MCF 10A (cell line): ENCODE data around the gene FXYD6. TPM values are rescaled to one million over a fixed set of nuclear protein-coding genes. Genes with fewer than 3 reads are reported as not detected.

Experiments
- BruUV-seq: library from RNA; stranded (reverse); fragments of 400-500 nt; replicated peaks from 2 replicates; lab custom pipeline; 2021; lab: Mats Ljungman, UMichigan
- CTCF ChIA-PET: fragments of 300-600 bp; sonication (Branson Sonifier 250); formaldehyde crosslinking; extraction: SDS; loops from one replicate; lab custom pipeline; 2021; ENCODE audit warnings: antibody characterized with exemption, inconsistent platforms; lab: Yijun Ruan, JAX
- POLR2A ChIA-PET: fragments of 300-600, 350-650 bp; sonication (Branson Sonifier 250); formaldehyde crosslinking; extraction: SDS; loops from one replicate; lab custom pipeline; 2020; ENCODE audit warnings: antibody characterized with exemption, inconsistent platforms; lab: Yijun Ruan, JAX
- DNase-seq: peaks from one replicate; pipeline ENCODE4 v3.0.0-alpha.2; 2018; ENCODE audit not compliant: unreplicated experiment
- H3K27ac Mint-ChIP-seq: one replicate; pipeline ENCODE4 v1.8.0; 2022; ENCODE audit warnings: mild to moderate bottlenecking, low read depth, mixed read lengths; ENCODE audit not compliant: unreplicated experiment
- H3K27me3 Mint-ChIP-seq: one replicate; pipeline ENCODE4 v1.8.0; 2022; ENCODE audit warnings: mixed read lengths; ENCODE audit not compliant: insufficient read depth, unreplicated experiment
- H3K36me3 Mint-ChIP-seq: one replicate; pipeline ENCODE4 v1.8.0; 2022; ENCODE audit warnings: mild to moderate bottlenecking, moderate library complexity, mixed read lengths; ENCODE audit not compliant: insufficient read depth, unreplicated experiment
- H3K4me1 Mint-ChIP-seq: one replicate; pipeline ENCODE4 v1.8.0; 2022; ENCODE audit warnings: mixed read lengths; ENCODE audit not compliant: insufficient read depth, unreplicated experiment
- H3K4me3 Mint-ChIP-seq: one replicate; pipeline ENCODE4 v1.8.0; 2022; ENCODE audit warnings: mild to moderate bottlenecking, moderate library complexity, mixed read lengths; ENCODE audit not compliant: unreplicated experiment
- H3K9me3 Mint-ChIP-seq: one replicate; pipeline ENCODE4 v1.8.0; 2022; ENCODE audit warnings: mixed read lengths; ENCODE audit not compliant: unreplicated experiment
- intact Hi-C: fragments of 100-400 bp; cut with micrococcal nuclease; formaldehyde crosslinking; loops from 2 replicates; pipeline ENCODE4 v1.14.1; 2022
- total RNA-seq: library from RNA; stranded (reverse); gene quantifications from 2 replicates; pipeline ENCODE4 v1.2.3, GENCODE V29; 2022
- TF ChIP-seq, protein P1 (sequence below): fragments of 200-600 bp; IDR thresholded peaks from one replicate; pipeline ENCODE4 v1.8.0; 2022; ENCODE audit warnings: antibody characterized with exemption, mild to moderate bottlenecking; ENCODE audit not compliant: unreplicated experiment

Gene FXYD6
- total RNA-seq, 1 experiment from 2014 or later, result not detected

GRCh38 chr11:117923773-117924172, 47.3 kb upstream of the FXYD6 start:
- no peak overlapping the region for H3K27ac Mint-ChIP-seq
- ChIA-PET POLR2A (no interaction called here), CTCF (no interaction called here)
- no peak overlapping the region for H3K4me3 Mint-ChIP-seq
- TF ChIP-seq, protein P1, sequence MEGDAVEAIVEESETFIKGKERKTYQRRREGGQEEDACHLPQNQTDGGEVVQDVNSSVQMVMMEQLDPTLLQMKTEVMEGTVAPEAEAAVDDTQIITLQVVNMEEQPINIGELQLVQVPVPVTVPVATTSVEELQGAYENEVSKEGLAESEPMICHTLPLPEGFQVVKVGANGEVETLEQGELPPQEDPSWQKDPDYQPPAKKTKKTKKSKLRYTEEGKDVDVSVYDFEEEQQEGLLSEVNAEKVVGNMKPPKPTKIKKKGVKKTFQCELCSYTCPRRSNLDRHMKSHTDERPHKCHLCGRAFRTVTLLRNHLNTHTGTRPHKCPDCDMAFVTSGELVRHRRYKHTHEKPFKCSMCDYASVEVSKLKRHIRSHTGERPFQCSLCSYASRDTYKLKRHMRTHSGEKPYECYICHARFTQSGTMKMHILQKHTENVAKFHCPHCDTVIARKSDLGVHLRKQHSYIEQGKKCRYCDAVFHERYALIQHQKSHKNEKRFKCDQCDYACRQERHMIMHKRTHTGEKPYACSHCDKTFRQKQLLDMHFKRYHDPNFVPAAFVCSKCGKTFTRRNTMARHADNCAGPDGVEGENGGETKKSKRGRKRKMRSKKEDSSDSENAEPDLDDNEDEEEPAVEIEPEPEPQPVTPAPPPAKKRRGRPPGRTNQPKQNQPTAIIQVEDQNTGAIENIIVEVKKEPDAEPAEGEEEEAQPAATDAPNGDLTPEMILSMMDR, result no peak
- no peaks in the 10 kb centered on the region for H3K9me3 Mint-ChIP-seq
- peaks cover 24% of the 10 kb centered on the region for H3K27me3 Mint-ChIP-seq
- H3K4me1 Mint-ChIP-seq, result no peaks in the 10 kb centered on the region
- intact Hi-C loops, result no loop called here
- no peak for DNase-seq
- BruUV-seq, result no TSS peak
- no peaks in the 10 kb centered on the region for H3K36me3 Mint-ChIP-seq

- H3K4me1 Mint-ChIP-seq, result no peaks in the 10 kb centered on the region
- ChIA-PET POLR2A (no interaction called here), CTCF (interaction anchor here (0.6 kb wide), 1 partner anchor 576 kb away, joined by 3 read pairs; no protein-coding TSS in a partner anchor)
- no peak overlapping the region for H3K27ac Mint-ChIP-seq
- no TSS peak for BruUV-seq
- intact Hi-C loops, result no loop called here
- H3K27me3 Mint-ChIP-seq, result peaks cover 19% of the 10 kb centered on the region
- no peaks in the 10 kb centered on the region for H3K36me3 Mint-ChIP-seq
- no peaks in the 10 kb centered on the region for H3K9me3 Mint-ChIP-seq
- H3K4me3 Mint-ChIP-seq, result no peak overlapping the region
- DNase-seq, result no peak
- TF ChIP-seq, protein P1, result no peak
Observed at GRCh38 chr11:117923275-117923674, 46.8 kb upstream of the FXYD6 start.

DNA sequence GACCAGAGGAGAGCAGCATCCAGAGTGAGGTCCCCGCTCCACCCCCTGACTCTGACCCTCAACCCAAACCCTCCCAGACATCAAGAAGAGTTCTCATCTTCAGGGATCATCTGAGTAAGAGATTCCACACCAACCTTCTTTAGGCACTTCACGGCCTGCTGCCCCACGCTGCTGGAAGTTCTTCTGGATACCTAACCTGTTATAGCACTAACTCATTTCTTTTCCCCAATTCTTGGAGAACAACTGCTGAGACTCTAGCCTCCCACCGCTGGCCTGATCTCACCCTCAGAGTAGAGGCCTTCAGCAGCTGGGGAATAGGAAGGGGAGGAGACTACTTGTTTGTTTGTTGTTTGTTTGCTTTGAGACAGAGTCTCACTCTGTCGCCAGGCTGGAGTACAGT, 45.4 kb upstream of the FXYD6 start:
- DNase-seq, result no peak
- BruUV-seq, result no TSS peak
- Mint-ChIP-seq H3K36me3 (no peaks in the 10 kb centered on the region), H3K4me1 (no peaks in the 10 kb centered on the region), H3K27me3 (peaks cover 5% of the 10 kb centered on the region), H3K4me3 (no peak overlapping the region), H3K27ac (no peak overlapping the region), H3K9me3 (no peaks in the 10 kb centered on the region)
- TF ChIP-seq, protein P1, result no peak
- POLR2A ChIA-PET, result no interaction called here
- intact Hi-C loops, result no loop called here
- CTCF ChIA-PET, result interaction anchor here (0.7 kb wide), 1 partner anchor 25 kb away, joined by 3 read pairs; no protein-coding TSS in a partner anchor

DNA sequence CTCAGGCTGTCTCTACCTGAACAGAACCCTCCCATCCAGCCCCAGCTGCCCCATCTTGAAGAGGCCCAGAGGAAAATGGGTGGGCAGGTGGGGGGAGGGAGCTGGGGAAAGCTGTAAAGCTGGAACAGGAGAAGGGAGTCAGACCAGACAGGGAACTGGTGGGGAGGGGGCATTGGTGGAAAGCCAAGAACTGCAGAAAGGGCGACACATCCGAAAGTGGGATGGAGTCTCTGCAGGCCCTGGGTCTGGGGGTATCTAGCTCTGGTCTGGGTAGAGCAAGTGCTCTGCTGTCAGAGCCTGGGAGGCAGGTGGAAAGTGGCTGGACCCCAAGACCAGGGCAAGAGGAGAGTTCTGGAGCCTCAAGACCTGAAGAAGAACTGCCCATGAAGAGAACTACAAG, 45.0 kb upstream of the FXYD6 start:
- Mint-ChIP-seq H3K9me3 (no peaks in the 10 kb centered on the region), H3K27ac (no peak overlapping the region)

More for the DNA sequence above, 45.0 kb upstream of the FXYD6 start:
- no peak for DNase-seq
- H3K4me3 Mint-ChIP-seq, result no peak overlapping the region
- CTCF ChIA-PET, result interaction anchor here (0.7 to 1.4 kb wide), 2 partner anchors 25 to 78 kb away, joined by 3 to 7 read pairs; no protein-coding TSS in a partner anchor
- BruUV-seq, result no TSS peak
- no peaks in the 10 kb centered on the region for H3K4me1 Mint-ChIP-seq
- peaks cover 5% of the 10 kb centered on the region for H3K27me3 Mint-ChIP-seq
- POLR2A ChIA-PET, result no interaction called here
- no peaks in the 10 kb centered on the region for H3K36me3 Mint-ChIP-seq
- TF ChIP-seq, protein P1, result no peak
- intact Hi-C loops, result no loop called here
